Psoas muscle (tissue), 8 donors: ENCODE measurements around the gene HIPK3. TPM values are rescaled to one million over a fixed set of nuclear protein-coding genes. Genes with fewer than 3 reads are reported as not detected.

Source experiments
- ATAC-seq, 4 donors: fragments of 200-7000 bp; cut with Tn5 transposase; one replicate each; pipeline ENCODE4 v1.9.1; 2020; ENCODE audit warnings: moderate library complexity in 3 of 4, mild to moderate bottlenecking in 2 of 4
- DNase-seq, 2 donors: peaks; one replicate each; pipeline ENCODE4 v3.0.0-alpha.2; 2020
- H3K27ac ChIP-seq: fragments of 200-600 bp; one replicate; pipeline ENCODE4 v1.8.0; 2022
- H3K27me3 ChIP-seq, 3 donors: fragments of 200-600 bp in 1 of 3; one replicate each; pipeline versions ENCODE4 v1.6.1 to v1.8.0; 2013 to 2022; ENCODE audit warnings: low read length in 2 of 3, mild to moderate bottlenecking in 2 of 3, moderate library complexity in 1 of 3; ENCODE audit not compliant: insufficient read depth in 3 of 3
- H3K36me3 ChIP-seq, 2 donors: fragments of 200-600 bp in 1 of 2; one replicate each; pipeline versions ENCODE4 v1.6.1 to v1.8.0; 2013 to 2022; ENCODE audit warnings: low read depth in 1 of 2, mild to moderate bottlenecking in 1 of 2, moderate library complexity in 1 of 2; ENCODE audit not compliant: insufficient read depth in 1 of 2
- H3K4me1 ChIP-seq: fragments of 200-600 bp; one replicate; pipeline ENCODE4 v1.8.0; 2022
- H3K4me3 ChIP-seq: fragments of 200-600 bp; one replicate; pipeline ENCODE4 v1.8.0; 2022; ENCODE audit warnings: mild to moderate bottlenecking
- H3K9me3 ChIP-seq: fragments of 200-600 bp; one replicate; pipeline ENCODE4 v1.8.0; 2022
- WGBS, 3 donors: extraction: QIAGEN DNeasy Blood & Tissue Kit; methylation state at CpG; one replicate each; pipeline versions ENCODE4 v1.1.6 to v1.1.7; 2013; 5-methylcytosine and 5-hydroxymethylcytosine counted together
- intact Hi-C, 2 donors: fragments of 100-400 bp; cut with DNase I; formaldehyde crosslinking; loops; one replicate each; pipeline versions ENCODE4 v1.11.0 to v1.14.2; 2022
- polyA plus RNA-seq, 3 donors: library from polyadenylated mRNA; stranded (reverse); fragments of 200-250 nt; gene quantifications; one replicate each; pipeline ENCODE4 v1.2.3, GENCODE V29; 2013
- total RNA-seq, 4 donors: library from RNA; stranded (reverse); fragmentation: NEBNext Ultra II Directional in 2 of 4; extraction: Animal tissue kit (Norgen Biotek cat#: 25700) in 2 of 4; gene quantifications; one replicate each; pipeline versions ENCODE4 v1.2.1 to v1.2.4, GENCODE V29; 2021 to 2023
- TF ChIP-seq, protein P1 (sequence below): fragments of 200-600 bp; IDR thresholded peaks from one replicate; pipeline ENCODE4 v1.8.0; 2022; ENCODE audit warnings: antibody characterized with exemption
- donor health status: healthy with polysubstance abuse.
- donor health status: DM: no; HTN: no; CAD: no; lungs with moderate emphysema.
- donor health status: Bipolar disorder and iron deficiency.
- donor health status: healthy.
- donor health status: DM: yes; HTN: yes; CAD: no.
- donor health status: DM: no; HTN: no; CAD: no.
- donor health status: DM: no; HTN: no; CAD: no.
- donor health status: DM: yes; HTN: yes; CAD: no.

HIPK3 gene
- total and polyA plus RNA-seq, 7 donors = 7.8 to 155 (median 119) TPM

DNA sequence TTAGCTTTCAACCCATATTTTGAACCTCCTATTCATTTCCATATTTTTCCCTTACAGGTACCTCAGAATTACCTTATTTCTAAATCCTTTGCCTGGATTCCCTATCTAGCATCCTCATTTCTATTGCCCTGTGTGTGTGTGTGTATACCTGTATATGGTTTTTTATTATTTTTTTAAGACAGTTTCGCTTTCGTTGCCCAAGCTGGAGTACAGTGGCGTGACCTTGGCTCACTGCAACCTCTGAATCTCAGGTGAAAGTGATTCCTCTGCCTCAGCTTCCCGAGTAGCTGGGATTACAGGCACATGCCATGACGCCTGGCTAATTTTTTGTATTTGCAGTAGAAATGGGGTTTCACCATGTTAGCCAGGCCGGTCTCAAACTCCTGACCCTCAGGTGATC lies 12.6 kb downstream of the HIPK3 start:
- H3K9me3 ChIP-seq = no peaks in the 10 kb centered on the region
- H3K36me3 ChIP-seq = no peaks in the 10 kb centered on the region
- no peaks in the 10 kb centered on the region for H3K27me3 ChIP-seq
- intact Hi-C loops = no loop called here
- ATAC-seq = no peak
- no peak overlapping the region for H3K4me3 ChIP-seq
- H3K4me1 ChIP-seq = peaks cover 75% of the 10 kb centered on the region
- WGBS, 3 donors = 66 to 82% (median 75%) methylated on average over 6 of the region's 6 CpGs
- no peak for DNase-seq
- no peak overlapping the region for H3K27ac ChIP-seq
- TF ChIP-seq, protein P1, sequence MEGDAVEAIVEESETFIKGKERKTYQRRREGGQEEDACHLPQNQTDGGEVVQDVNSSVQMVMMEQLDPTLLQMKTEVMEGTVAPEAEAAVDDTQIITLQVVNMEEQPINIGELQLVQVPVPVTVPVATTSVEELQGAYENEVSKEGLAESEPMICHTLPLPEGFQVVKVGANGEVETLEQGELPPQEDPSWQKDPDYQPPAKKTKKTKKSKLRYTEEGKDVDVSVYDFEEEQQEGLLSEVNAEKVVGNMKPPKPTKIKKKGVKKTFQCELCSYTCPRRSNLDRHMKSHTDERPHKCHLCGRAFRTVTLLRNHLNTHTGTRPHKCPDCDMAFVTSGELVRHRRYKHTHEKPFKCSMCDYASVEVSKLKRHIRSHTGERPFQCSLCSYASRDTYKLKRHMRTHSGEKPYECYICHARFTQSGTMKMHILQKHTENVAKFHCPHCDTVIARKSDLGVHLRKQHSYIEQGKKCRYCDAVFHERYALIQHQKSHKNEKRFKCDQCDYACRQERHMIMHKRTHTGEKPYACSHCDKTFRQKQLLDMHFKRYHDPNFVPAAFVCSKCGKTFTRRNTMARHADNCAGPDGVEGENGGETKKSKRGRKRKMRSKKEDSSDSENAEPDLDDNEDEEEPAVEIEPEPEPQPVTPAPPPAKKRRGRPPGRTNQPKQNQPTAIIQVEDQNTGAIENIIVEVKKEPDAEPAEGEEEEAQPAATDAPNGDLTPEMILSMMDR = no peak

DNA sequence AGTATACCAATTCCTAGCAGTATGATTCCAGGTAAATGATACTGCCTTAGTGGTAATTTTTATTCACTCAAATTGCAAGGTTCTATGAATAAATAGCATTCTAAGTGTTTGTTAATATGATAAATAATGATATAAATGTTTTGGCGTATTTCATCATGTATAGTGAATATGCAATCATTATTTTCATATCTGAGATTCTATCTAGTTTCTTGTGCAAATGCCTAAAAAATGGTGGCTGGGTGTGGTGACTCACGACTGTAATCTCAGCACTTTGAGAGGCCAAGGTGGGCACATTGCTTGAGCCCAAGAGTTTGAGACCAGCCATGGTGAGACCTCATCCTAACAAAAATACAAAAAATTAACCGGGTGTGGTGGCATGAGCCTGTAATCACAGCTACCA lies 13.9 kb downstream of the HIPK3 start:
- WGBS, 3 donors = 85 to 94% (median 86%) methylated on average over 3 of the region's 3 CpGs
- H3K36me3 ChIP-seq = no peaks in the 10 kb centered on the region
- intact Hi-C loops = no loop called here
- TF ChIP-seq, protein P1 = no peak
- no peak overlapping the region for H3K27ac ChIP-seq
- no peak for ATAC-seq
- H3K27me3 ChIP-seq = no peaks in the 10 kb centered on the region
- no peaks in the 10 kb centered on the region for H3K9me3 ChIP-seq
- no peak overlapping the region for H3K4me3 ChIP-seq
- DNase-seq = no peak
- peaks cover 76% of the 10 kb centered on the region for H3K4me1 ChIP-seq

DNA sequence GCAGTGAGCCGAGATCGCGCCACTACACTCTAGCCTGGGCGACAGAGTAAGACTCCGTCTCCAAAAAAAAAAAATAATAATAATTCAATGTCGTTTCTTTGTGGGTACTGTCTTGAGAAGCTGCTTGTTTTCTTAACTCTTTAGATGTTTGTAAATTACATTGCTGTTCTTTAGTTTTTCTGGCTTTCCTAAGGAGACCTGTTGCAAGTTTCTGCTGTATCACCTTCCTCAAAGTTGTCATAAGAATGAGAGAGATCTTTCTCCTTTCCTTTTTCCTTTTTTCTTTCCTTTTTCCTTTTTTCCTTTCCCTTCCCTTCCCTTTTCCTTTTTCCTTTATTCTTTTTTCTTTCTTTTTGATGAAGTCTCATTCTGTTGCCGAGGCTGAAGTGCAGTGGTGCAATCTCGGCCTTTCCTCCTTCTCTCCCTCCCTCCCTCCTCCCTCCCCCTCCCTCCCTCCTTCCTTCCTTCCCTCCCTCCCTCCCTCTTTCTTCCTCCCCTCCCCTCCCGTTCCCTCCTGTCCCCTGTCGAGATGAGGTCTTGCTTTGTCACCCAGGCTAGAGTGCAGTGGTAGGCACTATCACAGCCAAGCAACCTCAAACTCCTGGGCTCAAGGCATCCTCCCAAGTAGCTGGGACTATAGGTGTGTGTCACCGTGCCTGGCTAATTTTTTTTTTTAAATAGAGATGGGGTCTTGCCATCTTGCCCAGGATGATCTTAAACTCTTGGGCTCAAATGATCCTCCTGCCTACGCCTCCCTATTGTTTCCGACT lies 15.3 kb downstream of the HIPK3 start:
- no peak for DNase-seq
- Histone ChIP-seq H3K27me3 (no peaks in the 10 kb centered on the region), H3K36me3 (no peaks in the 10 kb centered on the region), H3K4me1 (peaks cover 77% of the 10 kb centered on the region), H3K9me3 (no peaks in the 10 kb centered on the region), H3K4me3 (no peak overlapping the region), H3K27ac (peak overlapping the region; percentile 52)
- intact Hi-C loops = no loop called here
- no peak for ATAC-seq
- TF ChIP-seq, protein P1 = no peak
- 73 to 82% (median 78%) methylated on average over 11 to 13 of the region's 13 CpGs for WGBS, 3 donors

DNA sequence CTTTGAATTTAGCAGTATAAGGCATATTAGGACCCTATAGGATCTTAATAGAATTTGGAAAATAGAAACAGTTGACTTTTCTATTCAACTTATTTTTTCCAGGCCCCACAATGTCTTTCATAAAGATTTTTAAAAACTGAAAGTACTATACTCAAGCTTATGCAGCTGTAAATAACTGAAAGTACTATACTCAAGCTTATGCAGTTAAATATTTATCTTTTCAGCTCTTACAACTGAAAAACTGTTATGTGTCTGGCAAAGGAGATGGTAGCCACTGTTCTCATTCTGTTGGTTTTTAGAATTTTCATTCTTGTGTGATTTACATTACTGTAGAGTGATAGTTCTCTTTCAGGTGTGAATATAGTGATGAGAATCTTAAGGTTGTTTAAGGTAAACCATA lies 16.5 kb downstream of the HIPK3 start:
- DNase-seq (no peak), ATAC-seq (no peak)
- no peaks in the 10 kb centered on the region for H3K27me3 ChIP-seq
- H3K4me1 ChIP-seq = peaks cover 84% of the 10 kb centered on the region
- intact Hi-C loops = no loop called here
- H3K9me3 ChIP-seq = no peaks in the 10 kb centered on the region
- no peaks in the 10 kb centered on the region for H3K36me3 ChIP-seq
- no peak overlapping the region for H3K27ac ChIP-seq
- H3K4me3 ChIP-seq = no peak overlapping the region
- TF ChIP-seq, protein P1 = no peak

DNA sequence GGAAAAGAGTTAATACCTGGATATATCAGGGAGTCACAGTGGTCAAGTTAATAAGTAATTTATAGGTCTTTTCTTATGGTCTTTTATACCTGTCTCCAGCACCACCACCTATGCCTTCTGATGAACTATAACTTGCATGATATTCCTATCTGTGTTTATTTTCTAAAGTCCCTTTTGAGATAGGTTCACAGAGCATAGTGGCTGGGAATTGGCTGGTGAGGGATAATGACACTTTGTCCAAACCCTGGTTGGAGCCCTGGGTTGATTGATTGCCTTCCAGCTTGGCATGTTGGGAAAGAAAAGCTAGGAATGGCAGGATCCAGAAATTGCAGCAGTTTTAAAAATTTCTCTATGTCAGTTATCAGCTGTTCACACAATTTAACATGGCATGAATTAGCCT lies 23.2 kb downstream of the HIPK3 start:
- Histone ChIP-seq H3K27ac (no peak overlapping the region), H3K27me3 (no peaks in the 10 kb centered on the region), H3K4me1 (peaks cover 55% of the 10 kb centered on the region), H3K4me3 (no peak overlapping the region), H3K9me3 (no peaks in the 10 kb centered on the region), H3K36me3 (no peaks in the 10 kb centered on the region)
- DNase-seq = no peak
- intact Hi-C loops = no loop called here
- ATAC-seq = no peak
- TF ChIP-seq, protein P1 = no peak
